A673 (cell line): Measurements from ENCODE around the gene TMEM43. TPM values are rescaled to one million over a fixed set of nuclear protein-coding genes. Genes with fewer than 3 reads are reported as not detected.

Experiments
- BruUV-seq: library from RNA; stranded (reverse); fragments of 400-500 nt; replicated peaks from 2 replicates; lab custom pipeline; 2021; lab: Mats Ljungman, UMichigan
- CTCF ChIA-PET: fragments of 300-600 bp; sonication (Branson Sonifier 250); formaldehyde crosslinking; loops from one replicate; lab custom pipeline; 2022; ENCODE audit warnings: antibody characterized with exemption; lab: Charles Lee
- POLR2A ChIA-PET: fragments of 300-600 bp; sonication (Branson Sonifier 250); formaldehyde crosslinking; loops from one replicate; lab custom pipeline; 2022; ENCODE audit warnings: antibody characterized with exemption; ENCODE audit not compliant: low non-redundant PET; lab: Charles Lee
- DNase-seq: peaks from one replicate; pipeline ENCODE4 v3.0.0-alpha.2; 2015; ENCODE audit warnings: low spot score
- H3K27ac ChIP-seq: fragments of 200-600 bp; sonication (generic); 2 replicates; pipeline ENCODE4 v1.5.1; 2016; ENCODE audit warnings: mixed run types, low read depth, mild to moderate bottlenecking, mixed read lengths, antibody characterized with exemption, low read length; ENCODE audit not compliant: poor library complexity, severe bottlenecking
- H3K27me3 ChIP-seq: fragments of 200-600 bp; sonication (generic); replicated peaks from 2 replicates; pipeline ENCODE4 v1.6.1; 2017; ENCODE audit warnings: mixed run types, low read depth, mild to moderate bottlenecking, mixed read lengths, antibody characterized with exemption, low read length; ENCODE audit not compliant: insufficient read depth, poor library complexity
- H3K36me3 ChIP-seq: fragments of 200-600 bp; sonication (generic); 2 replicates; pipeline ENCODE4 v1.6.1; 2016; ENCODE audit warnings: mixed run types, mild to moderate bottlenecking, mixed read lengths, antibody characterized with exemption, low read length; ENCODE audit not compliant: insufficient read depth, poor library complexity, severe bottlenecking
- H3K4me1 ChIP-seq: fragments of 200-600 bp; sonication (generic); 2 replicates; pipeline ENCODE4 v1.6.1; 2017; ENCODE audit warnings: mixed run types, mild to moderate bottlenecking, mixed read lengths, antibody characterized with exemption, low read length; ENCODE audit not compliant: insufficient read depth, poor library complexity, severe bottlenecking
- H3K4me3 ChIP-seq: fragments of 200-600 bp; sonication (generic); 2 replicates; pipeline ENCODE4 v1.5.1; 2016; ENCODE audit warnings: low read depth, mixed run types, mild to moderate bottlenecking, mixed read lengths, low read length; ENCODE audit not compliant: poor library complexity, severe bottlenecking
- H3K9me3 ChIP-seq: fragments of 200-600 bp; sonication (generic); 2 replicates; pipeline ENCODE4 v1.6.1; 2016; ENCODE audit warnings: mixed run types, low read depth, mild to moderate bottlenecking, mixed read lengths, antibody characterized with exemption, low read length; ENCODE audit not compliant: poor library complexity, severe bottlenecking
- CTCF ChIP-seq: fragments of 300-800, 200-600 bp; sonication (generic); conservative IDR thresholded peaks from 2 replicates; pipeline ENCODE4 v1.5.1; 2017; ENCODE audit warnings: low read depth, mild to moderate bottlenecking, antibody characterized with exemption, low read length, moderate library complexity, mixed read lengths
- EZH2 ChIP-seq: fragments of 200-600 bp; sonication (generic); IDR thresholded peaks from 2 replicates; pipeline ENCODE4 v1.6.1; 2017; ENCODE audit warnings: borderline replicate concordance, low read depth, mild to moderate bottlenecking, mixed read lengths, antibody characterized with exemption, low read length; ENCODE audit not compliant: poor library complexity, severe bottlenecking
- intact Hi-C: fragments of 100-400 bp; cut with micrococcal nuclease; formaldehyde crosslinking; loops from one replicate; pipeline ENCODE4 v1.10.0; 2022; ENCODE audit not compliant: unreplicated experiment
- total RNA-seq: library from RNA; stranded (reverse); gene quantifications from 2 replicates; pipeline ENCODE4 v1.2.3, GENCODE V29; 2021

The TMEM43 gene
- total RNA-seq, 1 experiment from 2014 or later, result 55.6 TPM

DNA sequence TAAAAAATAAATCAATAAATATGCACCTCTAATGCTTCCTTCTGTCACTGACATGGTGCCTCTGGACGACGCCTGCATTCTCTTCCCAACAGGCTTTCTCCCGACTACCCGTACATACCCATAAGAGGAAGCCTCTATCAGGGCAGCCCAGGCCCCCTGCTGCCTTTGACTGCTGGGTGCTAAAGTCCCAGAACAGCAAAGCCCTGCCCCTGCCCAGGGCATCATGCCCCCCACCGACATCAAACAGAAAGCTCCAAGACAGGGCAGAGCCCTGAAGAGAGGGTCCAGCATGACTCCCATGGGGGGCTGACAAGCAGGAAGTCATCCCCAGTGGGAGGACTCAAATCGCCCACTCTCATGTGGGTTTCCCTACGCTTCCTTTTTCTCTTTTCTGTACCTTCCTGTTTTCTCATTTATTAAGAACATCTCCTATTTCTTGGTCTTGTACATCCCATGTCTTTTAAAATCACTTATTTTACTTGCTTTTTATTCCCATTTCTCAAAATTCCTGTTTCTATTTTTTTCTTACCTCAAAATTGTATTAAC lies 30.1 kb downstream of the TMEM43 start:
- DNase-seq, result no peak
- H3K27me3 ChIP-seq, result no peaks in the 10 kb centered on the region
- H3K36me3 ChIP-seq, result peaks cover 38% of the 10 kb centered on the region
- intact Hi-C loops, result no loop called here
- no peak overlapping the region for H3K4me3 ChIP-seq
- H3K4me1 ChIP-seq, result no peaks in the 10 kb centered on the region
- no peak overlapping the region for H3K27ac ChIP-seq
- no TSS peak for BruUV-seq
- H3K9me3 ChIP-seq, result no peaks in the 10 kb centered on the region
- CTCF ChIA-PET, result no interaction called here
- POLR2A ChIA-PET, result no interaction called here
- TF ChIP-seq CTCF, result no peak
- TF ChIP-seq EZH2, result no peak

GRCh38 chr3:14156201-14156600 lies 31.3 kb downstream of the TMEM43 start:
- H3K27me3 ChIP-seq, result no peaks in the 10 kb centered on the region
- H3K36me3 ChIP-seq, result peaks cover 51% of the 10 kb centered on the region
- H3K4me3 ChIP-seq, result no peak overlapping the region
- intact Hi-C loops, result no loop called here
- H3K4me1 ChIP-seq, result no peaks in the 10 kb centered on the region
- no peak for DNase-seq
- ChIA-PET CTCF (no interaction called here), POLR2A (no interaction called here)
- no TSS peak for BruUV-seq
- no peak for TF ChIP-seq CTCF
- TF ChIP-seq EZH2, result no peak
- no peak overlapping the region for H3K27ac ChIP-seq
- peaks cover under 1% of the 10 kb centered on the region for H3K9me3 ChIP-seq

- no peaks in the 10 kb centered on the region for H3K27me3 ChIP-seq
- peaks cover 59% of the 10 kb centered on the region for H3K36me3 ChIP-seq
- CTCF ChIA-PET, result no interaction called here
Measured at GRCh38 chr3:14156843-14157561, 32.1 kb downstream of the TMEM43 start.

More at GRCh38 chr3:14156843-14157561, 32.1 kb downstream of the TMEM43 start:
- Histone ChIP-seq H3K4me1 (no peaks in the 10 kb centered on the region), H3K9me3 (peaks cover 3% of the 10 kb centered on the region), H3K27ac (no peak overlapping the region), H3K4me3 (no peak overlapping the region)
- intact Hi-C loops, result no loop called here
- no TSS peak for BruUV-seq
- POLR2A ChIA-PET, result no interaction called here
- no peak for TF ChIP-seq EZH2
- TF ChIP-seq CTCF, result no peak
- no peak for DNase-seq
